Gastrocnemius medialis (tissue), 4 donors: ENCODE data around the gene EEPD1.

Source experiments
- POLR2A ChIP-seq, 2 donors: fragments of 450-650 bp; IDR thresholded peaks; one replicate each; pipeline ENCODE4 v1.6.1; 2017; ENCODE audit warnings: antibody characterized with exemption in 2 of 2, mild to moderate bottlenecking in 2 of 2, moderate library complexity in 2 of 2
- TF ChIP-seq, protein P1 (sequence below), 5 experiments: fragments of 450-650 bp in 3 of 5; fragments of 200-600 bp in 2 of 5; sonication (generic) in 2 of 5; IDR thresholded peaks in 4 of 5; conservative IDR thresholded peaks in 1 of 5; 1 replicate in 4 of 5; 2 replicates in 1 of 5; pipeline ENCODE4 v1.5.1; 2016 to 2019; ENCODE audit warnings: antibody characterized with exemption in 5 of 5, mild to moderate bottlenecking in 3 of 5, moderate library complexity in 3 of 5

DNA sequence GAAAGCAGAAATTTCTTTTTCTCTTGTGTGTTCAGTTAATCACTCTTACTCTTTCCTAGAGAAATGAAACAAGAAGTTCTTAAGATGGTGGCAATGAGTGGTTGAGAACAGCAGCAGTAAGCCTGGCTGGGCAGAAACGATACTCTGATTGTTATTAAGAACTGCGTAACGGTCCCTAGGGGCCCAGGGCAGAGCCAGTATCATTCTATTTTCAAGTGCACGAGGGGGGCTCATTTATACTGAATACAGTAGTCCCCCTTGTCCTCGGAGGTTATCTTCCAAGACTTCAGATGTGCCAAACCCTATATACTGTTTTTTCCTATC, 64.9 kb downstream of the EEPD1 start:
- TF ChIP-seq, protein P1, sequence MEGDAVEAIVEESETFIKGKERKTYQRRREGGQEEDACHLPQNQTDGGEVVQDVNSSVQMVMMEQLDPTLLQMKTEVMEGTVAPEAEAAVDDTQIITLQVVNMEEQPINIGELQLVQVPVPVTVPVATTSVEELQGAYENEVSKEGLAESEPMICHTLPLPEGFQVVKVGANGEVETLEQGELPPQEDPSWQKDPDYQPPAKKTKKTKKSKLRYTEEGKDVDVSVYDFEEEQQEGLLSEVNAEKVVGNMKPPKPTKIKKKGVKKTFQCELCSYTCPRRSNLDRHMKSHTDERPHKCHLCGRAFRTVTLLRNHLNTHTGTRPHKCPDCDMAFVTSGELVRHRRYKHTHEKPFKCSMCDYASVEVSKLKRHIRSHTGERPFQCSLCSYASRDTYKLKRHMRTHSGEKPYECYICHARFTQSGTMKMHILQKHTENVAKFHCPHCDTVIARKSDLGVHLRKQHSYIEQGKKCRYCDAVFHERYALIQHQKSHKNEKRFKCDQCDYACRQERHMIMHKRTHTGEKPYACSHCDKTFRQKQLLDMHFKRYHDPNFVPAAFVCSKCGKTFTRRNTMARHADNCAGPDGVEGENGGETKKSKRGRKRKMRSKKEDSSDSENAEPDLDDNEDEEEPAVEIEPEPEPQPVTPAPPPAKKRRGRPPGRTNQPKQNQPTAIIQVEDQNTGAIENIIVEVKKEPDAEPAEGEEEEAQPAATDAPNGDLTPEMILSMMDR (IDR thresholded peaks at IDR 0.05 in 4 of 5, conservative IDR thresholded peaks at IDR 0.05 in 1 of 5) = no peak
- TF ChIP-seq POLR2A (IDR thresholded peaks at IDR 0.05) = no peak
